ENCODE data around the gene MCCC1.

DNA sequence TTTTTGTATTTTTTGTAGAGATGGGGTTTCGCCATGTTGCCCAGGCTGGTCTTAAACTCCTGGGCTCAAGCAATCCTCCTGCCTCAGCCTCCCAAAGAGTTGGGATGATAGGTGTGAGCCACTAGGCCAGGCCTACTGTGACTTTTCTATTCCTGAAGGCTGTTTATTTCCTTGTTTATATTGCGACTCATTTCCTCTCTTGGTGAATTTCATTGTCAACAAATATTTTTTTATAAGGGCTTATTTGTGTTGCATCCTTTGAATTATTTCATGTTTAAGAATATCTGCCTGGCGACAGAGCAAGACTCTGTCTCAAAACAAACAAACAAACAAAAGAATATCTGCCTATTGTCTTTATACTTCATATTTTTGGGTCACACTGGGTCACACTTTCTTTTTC lies 29.4 kb upstream of the MCCC1 start:
- TF ChIP-seq CTCF (conservative IDR thresholded peaks at IDR 0.05; ENCODE audit: low read depth, low read length) = no peak
- no peak for TF ChIP-seq EZH2 (IDR thresholded peaks at IDR 0.05; ENCODE audit: borderline replicate concordance, low read depth, low read length, poor library complexity, severe bottlenecking)

Measured in A673 (cell line).